HepG2 (cell line): ENCODE data around the gene SLC7A10. TPM values are rescaled to one million over a fixed set of nuclear protein-coding genes. Genes with fewer than 3 reads are reported as not detected.

ENCODE experiments used
- EP300 ChIP-seq, 3 experiments: sonication (generic) in 1 of 3; formaldehyde crosslinking in 1 of 3; IDR thresholded peaks; 2 replicates each; pipeline versions ENCODE4 v1.5.1 to v1.6.1; 2011 to 2020; ENCODE audit warnings: low read depth in 2 of 3, low read length in 2 of 3, borderline replicate concordance in 1 of 3, improper control_type of control experiment in 1 of 3, mild to moderate bottlenecking in 1 of 3, missing genetic modification reagents in 1 of 3, moderate library complexity in 1 of 3
- FOXA3 ChIP-seq: IDR thresholded peaks from 2 replicates; pipeline ENCODE4 v1.6.1; 2016; ENCODE audit warnings: missing genetic modification reagents, missing compliant biosample characterization
- HNRNPL ChIP-seq: fragments of 200-400 bp; formaldehyde crosslinking; IDR thresholded peaks from 2 replicates; pipeline ENCODE4 v1.6.1; 2017; ENCODE audit warnings: mild to moderate bottlenecking, low read depth, low read length
- HNRNPUL1 ChIP-seq: fragments of 200-400 bp; formaldehyde crosslinking; IDR thresholded peaks from 2 replicates; pipeline ENCODE4 v1.6.1; 2017; ENCODE audit warnings: low read depth, mild to moderate bottlenecking, low read length, moderate library complexity
- KMT2B ChIP-seq: IDR thresholded peaks from 2 replicates; pipeline ENCODE4 v1.6.1; 2016; ENCODE audit warnings: missing genetic modification reagents, missing compliant biosample characterization
- MED13 ChIP-seq: sonication (generic); formaldehyde crosslinking; IDR thresholded peaks from 2 replicates; pipeline ENCODE4 v1.5.0; 2020; ENCODE audit warnings: missing genetic modification reagents
- MIER3 ChIP-seq: IDR thresholded peaks from 2 replicates; pipeline ENCODE4 v1.6.1; 2016; ENCODE audit warnings: missing compliant biosample characterization, borderline replicate concordance
- NFE2L1 ChIP-seq: sonication (generic); formaldehyde crosslinking; IDR thresholded peaks from 2 replicates; pipeline ENCODE4 v1.4.0; 2020; ENCODE audit warnings: missing genetic modification reagents, mild to moderate bottlenecking, borderline replicate concordance
- NKX3-1 ChIP-seq: sonication (generic); formaldehyde crosslinking; IDR thresholded peaks from 2 replicates; pipeline ENCODE4 v1.5.0; 2020; ENCODE audit warnings: missing genetic modification reagents
- PLRG1 ChIP-seq: fragments of 450-650 bp; conservative IDR thresholded peaks from 2 replicates; pipeline ENCODE4 v1.6.1; 2016
- REL ChIP-seq: sonication (generic); formaldehyde crosslinking; conservative IDR thresholded peaks from 2 replicates; pipeline ENCODE4 v1.8.0; 2022; ENCODE audit warnings: mild to moderate bottlenecking, missing genetic modification reagents, moderate library complexity
- RORA ChIP-seq: sonication (generic); formaldehyde crosslinking; IDR thresholded peaks from 2 replicates; pipeline ENCODE4 v1.5.0; 2020; ENCODE audit warnings: mild to moderate bottlenecking, missing genetic modification reagents, moderate library complexity
- RXRB ChIP-seq: IDR thresholded peaks from 2 replicates; pipeline ENCODE4 v1.6.1; 2016; ENCODE audit warnings: borderline replicate concordance, missing genetic modification reagents, missing compliant biosample characterization
- SMAD3 ChIP-seq: sonication (generic); formaldehyde crosslinking; IDR thresholded peaks from 2 replicates; pipeline ENCODE4 v1.4.0; 2020; ENCODE audit warnings: missing genetic modification reagents
- SMARCE1 ChIP-seq: fragments of 450-650 bp; IDR thresholded peaks from 2 replicates; pipeline ENCODE4 v1.6.1; 2017; ENCODE audit warnings: borderline replicate concordance
- SMC3 ChIP-seq: IDR thresholded peaks from 2 replicates; pipeline ENCODE4 v1.6.1; 2011; ENCODE audit warnings: low read length, improper control_type of control experiment
- TAF15 ChIP-seq: fragments of 200-400 bp; formaldehyde crosslinking; IDR thresholded peaks from one replicate; pipeline ENCODE4 v1.6.1; 2018; ENCODE audit warnings: mild to moderate bottlenecking, low read depth, low read length; ENCODE audit not compliant: poor library complexity, severe bottlenecking
- TBX3 ChIP-seq: fragments of 450-650 bp; IDR thresholded peaks from 2 replicates; pipeline ENCODE4 v1.6.1; 2017; ENCODE audit warnings: antibody characterized with exemption, mild to moderate bottlenecking, inconsistent platforms, borderline replicate concordance
- ZNF230 ChIP-seq: sonication (generic); formaldehyde crosslinking; IDR thresholded peaks from 2 replicates; pipeline ENCODE4 v1.4.0; 2020; ENCODE audit warnings: mild to moderate bottlenecking, missing genetic modification reagents
- ZNF567 ChIP-seq: sonication (generic); formaldehyde crosslinking; IDR thresholded peaks from 2 replicates; pipeline ENCODE4 v1.8.1; 2023; ENCODE audit warnings: mild to moderate bottlenecking, missing genetic modification reagents, borderline replicate concordance
- polyA plus RNA-seq, 8 experiments: library from polyadenylated mRNA; depleted of rRNA in 3 of 8; stranded (reverse) in 7 of 8; unstranded in 1 of 8; fragments of >200 nt; fragmentation: Illumina TruSeq in 4 of 8; extraction: Trizol in 4 of 8; gene quantifications; 2 replicates each; pipeline versions ENCODE4 v1.2.1 to v1.2.3, GENCODE V29; 2011 to 2016; ENCODE audit warnings: low read depth in 4 of 8, missing spikeins in 1 of 8, mixed read lengths in 1 of 8; ENCODE audit not compliant: insufficient read depth in 1 of 8
- total RNA-seq, 5 experiments: library from RNA; depleted of rRNA; stranded (reverse); fragments of >200 nt; fragmentation: Illumina TruSeq; extraction: Trizol; gene quantifications; 2 replicates each; pipeline ENCODE4 v1.2.3, GENCODE V29; 2016; ENCODE audit warnings: low read depth in 1 of 5
- TF ChIP-seq, protein P1 (sequence below): sonication (generic); formaldehyde crosslinking; IDR thresholded peaks from 2 replicates; pipeline ENCODE4 v1.4.0; 2020; ENCODE audit warnings: missing genetic modification reagents, borderline replicate concordance
- TF ChIP-seq, protein P2 (sequence below): sonication (generic); formaldehyde crosslinking; IDR thresholded peaks from 2 replicates; pipeline ENCODE4 v1.8.1; 2023; ENCODE audit warnings: missing genetic modification reagents, inconsistent platforms, borderline replicate concordance
- TF ChIP-seq, protein P3 (sequence below): sonication (generic); formaldehyde crosslinking; conservative IDR thresholded peaks from 2 replicates; pipeline ENCODE4 v1.4.0; 2020; ENCODE audit warnings: missing genetic modification reagents
- TF ChIP-seq, protein P4 (sequence below): IDR thresholded peaks from 2 replicates; pipeline ENCODE4 v1.6.1; 2016; ENCODE audit warnings: mild to moderate bottlenecking, missing biosample characterization, missing genetic modification reagents
- TF ChIP-seq, protein P5 (sequence below): sonication (generic); formaldehyde crosslinking; IDR thresholded peaks from 2 replicates; pipeline ENCODE4 v1.4.0; 2020; ENCODE audit warnings: missing genetic modification reagents

SLC7A10 gene
- total and polyA plus RNA-seq, 2 of the 13 experiments (the other 11 are each of a cell fraction or from before 2014, with no cell fraction given), result 1.1 to 2.2 TPM

DNA sequence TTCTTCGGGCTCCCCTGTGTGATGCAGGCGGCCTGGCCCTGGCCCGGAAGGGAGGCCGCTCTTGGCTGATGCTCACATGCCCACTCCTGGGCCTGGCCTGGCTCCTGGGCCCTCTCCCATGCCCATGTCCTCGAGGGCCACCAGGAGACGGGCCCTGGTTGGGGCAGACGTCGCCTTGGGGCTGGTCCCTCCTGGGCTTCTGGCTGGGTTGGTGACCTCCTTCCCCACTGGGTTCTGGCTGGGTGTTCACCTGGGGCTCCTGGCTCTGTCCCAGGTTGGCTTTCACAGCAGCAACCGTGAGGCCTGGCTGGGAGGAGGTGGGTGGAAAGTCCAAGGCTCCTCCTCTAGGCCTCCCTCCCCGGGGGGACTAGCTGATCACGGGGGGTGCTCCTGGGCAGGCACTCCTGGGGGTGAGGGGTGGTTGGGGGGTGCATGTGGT is 15.5 kb upstream of the SLC7A10 start (continued):
- TF ChIP-seq SMC3, result no peak
- no peak for TF ChIP-seq KMT2B (CRISPR knock-in tag)
- TF ChIP-seq FOXA3 (CRISPR knock-in tag), result 0 out of 2 replicates have a peak, but pooled peaks have one; percentile 1
- no peak for TF ChIP-seq RORA (CRISPR knock-in tag)
- TF ChIP-seq ZNF230 (CRISPR knock-in tag), result no peak; the same call in 1 of the 2 replicates
- TF ChIP-seq, protein P1, sequence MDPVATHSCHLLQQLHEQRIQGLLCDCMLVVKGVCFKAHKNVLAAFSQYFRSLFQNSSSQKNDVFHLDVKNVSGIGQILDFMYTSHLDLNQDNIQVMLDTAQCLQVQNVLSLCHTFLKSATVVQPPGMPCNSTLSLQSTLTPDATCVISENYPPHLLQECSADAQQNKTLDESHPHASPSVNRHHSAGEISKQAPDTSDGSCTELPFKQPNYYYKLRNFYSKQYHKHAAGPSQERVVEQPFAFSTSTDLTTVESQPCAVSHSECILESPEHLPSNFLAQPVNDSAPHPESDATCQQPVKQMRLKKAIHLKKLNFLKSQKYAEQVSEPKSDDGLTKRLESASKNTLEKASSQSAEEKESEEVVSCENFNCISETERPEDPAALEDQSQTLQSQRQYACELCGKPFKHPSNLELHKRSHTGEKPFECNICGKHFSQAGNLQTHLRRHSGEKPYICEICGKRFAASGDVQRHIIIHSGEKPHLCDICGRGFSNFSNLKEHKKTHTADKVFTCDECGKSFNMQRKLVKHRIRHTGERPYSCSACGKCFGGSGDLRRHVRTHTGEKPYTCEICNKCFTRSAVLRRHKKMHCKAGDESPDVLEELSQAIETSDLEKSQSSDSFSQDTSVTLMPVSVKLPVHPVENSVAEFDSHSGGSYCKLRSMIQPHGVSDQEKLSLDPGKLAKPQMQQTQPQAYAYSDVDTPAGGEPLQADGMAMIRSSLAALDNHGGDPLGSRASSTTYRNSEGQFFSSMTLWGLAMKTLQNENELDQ, result no peak
- TF ChIP-seq, protein P2, sequence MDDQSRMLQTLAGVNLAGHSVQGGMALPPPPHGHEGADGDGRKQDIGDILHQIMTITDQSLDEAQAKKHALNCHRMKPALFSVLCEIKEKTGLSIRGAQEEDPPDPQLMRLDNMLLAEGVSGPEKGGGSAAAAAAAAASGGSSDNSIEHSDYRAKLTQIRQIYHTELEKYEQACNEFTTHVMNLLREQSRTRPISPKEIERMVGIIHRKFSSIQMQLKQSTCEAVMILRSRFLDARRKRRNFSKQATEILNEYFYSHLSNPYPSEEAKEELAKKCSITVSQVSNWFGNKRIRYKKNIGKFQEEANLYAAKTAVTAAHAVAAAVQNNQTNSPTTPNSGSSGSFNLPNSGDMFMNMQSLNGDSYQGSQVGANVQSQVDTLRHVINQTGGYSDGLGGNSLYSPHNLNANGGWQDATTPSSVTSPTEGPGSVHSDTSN (CRISPR knock-in tag), result no peak
- no peak for TF ChIP-seq EP300 (IDR thresholded peaks at IDR 0.05; ENCODE audit: low read depth in 2 of 2, low read length in 2 of 2)
- TF ChIP-seq EP300 (CRISPR knock-in tag; IDR thresholded peaks at IDR 0.05; ENCODE audit: borderline replicate concordance), result no peak
- 0 out of 2 replicates have a peak, but pooled peaks have one; percentile 26 for TF ChIP-seq MIER3
- no peak for TF ChIP-seq RXRB (CRISPR knock-in tag)
- TF ChIP-seq ZNF567 (CRISPR knock-in tag), result no peak
- TF ChIP-seq NKX3-1 (CRISPR knock-in tag), result no peak
- TF ChIP-seq, protein P3, sequence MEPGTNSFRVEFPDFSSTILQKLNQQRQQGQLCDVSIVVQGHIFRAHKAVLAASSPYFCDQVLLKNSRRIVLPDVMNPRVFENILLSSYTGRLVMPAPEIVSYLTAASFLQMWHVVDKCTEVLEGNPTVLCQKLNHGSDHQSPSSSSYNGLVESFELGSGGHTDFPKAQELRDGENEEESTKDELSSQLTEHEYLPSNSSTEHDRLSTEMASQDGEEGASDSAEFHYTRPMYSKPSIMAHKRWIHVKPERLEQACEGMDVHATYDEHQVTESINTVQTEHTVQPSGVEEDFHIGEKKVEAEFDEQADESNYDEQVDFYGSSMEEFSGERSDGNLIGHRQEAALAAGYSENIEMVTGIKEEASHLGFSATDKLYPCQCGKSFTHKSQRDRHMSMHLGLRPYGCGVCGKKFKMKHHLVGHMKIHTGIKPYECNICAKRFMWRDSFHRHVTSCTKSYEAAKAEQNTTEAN, result no peak
- TF ChIP-seq TBX3, result no peak
- no peak for TF ChIP-seq MED13 (CRISPR knock-in tag)
- no peak for TF ChIP-seq SMARCE1
- TF ChIP-seq REL (CRISPR knock-in tag), result no peak
- no peak for TF ChIP-seq NFE2L1 (CRISPR knock-in tag)
- TF ChIP-seq TAF15, result no peak
- TF ChIP-seq HNRNPUL1, result no peak
- peak; percentile 89 for TF ChIP-seq HNRNPL
- TF ChIP-seq, protein P4, sequence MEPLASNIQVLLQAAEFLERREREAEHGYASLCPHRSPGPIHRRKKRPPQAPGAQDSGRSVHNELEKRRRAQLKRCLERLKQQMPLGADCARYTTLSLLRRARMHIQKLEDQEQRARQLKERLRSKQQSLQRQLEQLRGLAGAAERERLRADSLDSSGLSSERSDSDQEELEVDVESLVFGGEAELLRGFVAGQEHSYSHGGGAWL (CRISPR knock-in tag), result no peak
- no peak for TF ChIP-seq PLRG1
- TF ChIP-seq, protein P5, sequence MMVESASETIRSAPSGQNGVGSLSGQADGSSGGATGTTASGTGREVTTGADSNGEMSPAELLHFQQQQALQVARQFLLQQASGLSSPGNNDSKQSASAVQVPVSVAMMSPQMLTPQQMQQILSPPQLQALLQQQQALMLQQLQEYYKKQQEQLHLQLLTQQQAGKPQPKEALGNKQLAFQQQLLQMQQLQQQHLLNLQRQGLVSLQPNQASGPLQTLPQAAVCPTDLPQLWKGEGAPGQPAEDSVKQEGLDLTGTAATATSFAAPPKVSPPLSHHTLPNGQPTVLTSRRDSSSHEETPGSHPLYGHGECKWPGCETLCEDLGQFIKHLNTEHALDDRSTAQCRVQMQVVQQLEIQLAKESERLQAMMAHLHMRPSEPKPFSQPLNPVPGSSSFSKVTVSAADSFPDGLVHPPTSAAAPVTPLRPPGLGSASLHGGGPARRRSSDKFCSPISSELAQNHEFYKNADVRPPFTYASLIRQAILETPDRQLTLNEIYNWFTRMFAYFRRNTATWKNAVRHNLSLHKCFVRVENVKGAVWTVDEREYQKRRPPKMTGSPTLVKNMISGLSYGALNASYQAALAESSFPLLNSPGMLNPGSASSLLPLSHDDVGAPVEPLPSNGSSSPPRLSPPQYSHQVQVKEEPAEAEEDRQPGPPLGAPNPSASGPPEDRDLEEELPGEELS (CRISPR knock-in tag), result no peak
- TF ChIP-seq SMAD3 (CRISPR knock-in tag), result no peak
